Measurements from ENCODE around the gene TXNRD3.

TXNRD3 gene

GRCh38 chr3:126654571-126655383 lies at the start of gene TXNRD3:
Gene TXNRD3, minus strand, starts transcription at chr3:126655124.
- peak; percentile 82 to 84 for DNase-seq

DNA sequence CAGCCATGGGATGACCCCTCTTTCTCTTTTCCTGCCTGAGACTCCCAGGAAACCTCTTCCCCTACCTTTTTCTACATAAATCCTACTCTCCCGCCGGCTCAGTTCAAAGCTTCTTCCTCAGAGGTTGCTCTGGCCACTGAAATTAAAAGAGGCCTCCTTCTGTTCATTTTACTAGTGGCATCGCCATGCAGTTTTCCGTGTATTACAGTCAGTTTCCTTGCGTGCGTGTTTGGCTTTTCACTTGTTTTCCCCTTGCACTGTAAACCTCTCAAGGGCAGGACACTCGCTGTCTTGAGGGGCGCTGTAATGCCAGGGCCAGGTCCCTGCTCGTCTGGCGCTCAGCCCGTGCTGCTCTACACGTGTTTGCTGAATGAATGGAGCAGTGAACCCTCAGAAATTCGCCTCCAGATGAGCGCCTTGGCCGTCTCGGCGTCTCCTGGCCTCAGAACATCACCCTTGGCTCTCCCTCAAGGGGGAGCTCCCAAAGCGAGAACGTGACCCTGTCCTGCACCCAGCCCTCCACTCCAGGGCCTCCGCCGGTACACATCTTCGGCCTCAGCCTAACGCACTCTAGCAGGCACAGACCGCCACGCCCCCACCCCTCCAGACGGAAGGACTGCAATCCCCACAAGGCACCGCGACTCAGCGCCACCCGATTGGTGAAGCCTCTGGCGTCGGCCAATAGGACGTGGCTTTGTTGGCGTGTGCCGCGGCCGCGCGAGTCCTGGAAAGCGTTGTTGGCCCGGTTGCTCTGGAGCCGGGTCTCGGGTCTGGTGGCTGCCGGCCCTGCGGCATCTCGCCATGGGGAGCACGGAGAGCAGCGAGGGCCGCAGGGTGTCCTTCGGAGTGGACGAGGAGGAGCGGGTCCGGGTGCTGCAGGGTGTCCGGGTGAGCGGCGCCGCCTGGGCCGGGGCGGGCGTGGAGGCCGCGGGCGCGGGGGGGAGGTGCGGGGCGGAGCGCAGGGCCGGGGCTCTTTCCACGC lies 48.9 kb upstream of the TXNRD3 start, which contains the start of gene CHCHD6:
Gene CHCHD6 (plus strand): TSS at position 729 of the 982 bp plus-strand sequence. CDS start 73 bp downstream, at position 802.
- peak; percentile 97 to 98 for DNase-seq

- DNase-seq = no peak
Observed at GRCh38 chr3:126699011-126699410, 44.1 kb upstream of the TXNRD3 start.

- no peak for DNase-seq
Observed at GRCh38 chr3:126696701-126697267, 41.9 kb upstream of the TXNRD3 start.

- no peak for DNase-seq
Observed at GRCh38 chr3:126693921-126694320, 39.0 kb upstream of the TXNRD3 start.

DNA sequence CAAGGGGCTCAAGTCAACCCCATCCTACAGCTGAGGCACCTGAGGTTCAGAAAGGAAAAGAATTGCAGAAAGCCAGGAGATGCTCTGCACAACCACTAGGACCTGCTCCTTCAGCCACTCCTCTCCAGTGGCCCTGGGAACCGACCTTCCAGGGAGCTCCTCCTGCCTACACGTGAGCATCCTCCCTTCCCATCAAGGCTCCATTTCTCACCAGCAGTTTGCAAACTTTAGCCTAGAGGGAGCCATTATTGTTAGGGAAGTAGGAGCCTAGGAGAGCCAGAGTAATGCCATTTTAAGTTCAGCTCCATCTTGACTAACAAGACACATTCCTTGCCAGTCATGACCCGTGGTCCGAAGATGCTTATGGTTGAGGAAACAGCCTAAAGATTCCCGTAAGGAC lies 37.9 kb upstream of the TXNRD3 start:
- no peak for DNase-seq

- DNase-seq = no peak
Observed at GRCh38 chr3:126691765-126692164, 36.8 kb upstream of the TXNRD3 start.

DNA sequence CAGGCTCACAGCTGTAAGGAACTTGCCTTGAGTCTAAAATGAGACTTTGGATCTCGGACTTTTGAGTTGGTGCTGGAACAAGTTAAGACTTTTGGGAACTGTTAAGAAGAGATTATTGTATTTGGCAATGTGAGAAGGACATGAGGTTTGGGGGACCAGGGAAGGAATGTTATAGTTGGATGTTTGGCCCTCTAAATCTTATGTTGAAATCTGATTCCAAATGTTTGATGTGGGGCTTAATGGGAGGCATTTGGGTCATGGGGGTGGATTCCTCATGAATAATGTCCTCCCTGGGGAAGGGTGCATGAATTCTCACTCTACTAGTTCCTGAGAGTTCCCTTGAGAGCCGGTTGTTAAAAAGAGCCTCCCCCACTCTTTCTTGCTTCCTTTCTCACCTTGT lies 30.6 kb upstream of the TXNRD3 start:
- DNase-seq = no peak

DNA sequence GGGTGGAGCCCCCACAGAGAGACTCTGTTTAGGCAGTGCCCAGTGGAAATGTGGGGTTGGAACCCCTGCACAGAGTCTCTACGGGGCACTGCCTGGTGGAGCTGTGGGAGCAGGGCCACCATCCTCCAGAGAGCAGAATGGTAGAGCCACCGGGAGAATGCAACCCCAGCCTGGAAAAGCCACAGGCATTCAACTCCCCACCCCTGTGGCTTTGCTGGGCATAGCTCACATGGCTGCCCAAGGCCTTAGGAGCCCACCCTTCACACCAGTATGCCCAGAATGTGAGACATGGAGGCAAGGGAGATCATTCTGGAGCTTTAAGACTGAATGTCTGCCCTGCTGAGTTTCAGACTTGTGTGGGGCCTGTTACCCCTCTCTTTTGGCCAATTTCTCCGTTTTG lies 30.1 kb upstream of the TXNRD3 start:
- no peak for DNase-seq

DNA sequence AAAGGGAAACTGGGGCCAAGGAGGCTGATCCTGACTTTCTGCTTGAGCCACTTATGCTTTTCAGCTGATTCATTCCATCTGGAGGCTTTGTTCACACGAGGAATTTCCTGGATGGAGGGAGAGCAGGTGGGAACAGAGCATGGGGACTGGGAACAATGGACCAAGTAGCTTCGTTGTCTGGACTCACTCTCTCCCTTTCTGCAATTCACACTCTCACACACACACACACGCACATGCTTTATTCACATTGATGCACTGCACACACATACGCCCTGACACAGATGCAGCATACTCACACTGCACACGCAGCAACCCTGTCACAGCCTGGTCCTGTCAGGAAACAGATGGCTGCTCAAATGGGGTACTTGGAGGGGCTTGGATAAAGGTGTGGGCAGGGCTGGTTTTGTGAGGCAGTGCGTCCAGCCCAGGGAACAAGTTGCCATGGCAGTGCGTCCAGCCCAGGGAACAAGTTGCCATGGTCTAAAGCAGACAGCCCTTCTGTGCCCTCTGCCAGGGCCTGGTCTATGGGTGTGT lies 29.4 kb upstream of the TXNRD3 start:
- DNase-seq = no peak

GRCh38 chr3:126683069-126683468 lies 28.1 kb upstream of the TXNRD3 start:
- no peak for DNase-seq

- DNase-seq = no peak
Observed at GRCh38 chr3:126682009-126682408, 27.1 kb upstream of the TXNRD3 start.

DNA sequence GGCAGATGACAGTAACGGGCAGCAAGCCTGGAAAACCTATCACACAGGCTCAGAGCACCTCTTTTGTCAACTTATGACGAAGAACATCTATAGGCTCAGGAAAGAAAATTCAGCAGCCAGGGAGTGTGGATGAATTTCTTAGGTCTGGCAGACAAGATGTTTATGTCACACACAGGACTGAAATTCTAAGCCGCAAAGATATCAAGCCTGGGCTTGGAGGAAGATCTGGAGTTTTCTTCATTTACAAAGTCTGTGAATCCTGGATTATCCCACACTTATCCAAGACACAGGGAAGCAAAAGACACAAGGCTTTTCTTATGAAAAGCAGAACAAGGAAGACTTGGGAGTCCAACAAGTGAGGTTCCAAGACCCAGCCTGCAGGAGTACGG lies 25.7 kb upstream of the TXNRD3 start:
- no peak for DNase-seq

DNA sequence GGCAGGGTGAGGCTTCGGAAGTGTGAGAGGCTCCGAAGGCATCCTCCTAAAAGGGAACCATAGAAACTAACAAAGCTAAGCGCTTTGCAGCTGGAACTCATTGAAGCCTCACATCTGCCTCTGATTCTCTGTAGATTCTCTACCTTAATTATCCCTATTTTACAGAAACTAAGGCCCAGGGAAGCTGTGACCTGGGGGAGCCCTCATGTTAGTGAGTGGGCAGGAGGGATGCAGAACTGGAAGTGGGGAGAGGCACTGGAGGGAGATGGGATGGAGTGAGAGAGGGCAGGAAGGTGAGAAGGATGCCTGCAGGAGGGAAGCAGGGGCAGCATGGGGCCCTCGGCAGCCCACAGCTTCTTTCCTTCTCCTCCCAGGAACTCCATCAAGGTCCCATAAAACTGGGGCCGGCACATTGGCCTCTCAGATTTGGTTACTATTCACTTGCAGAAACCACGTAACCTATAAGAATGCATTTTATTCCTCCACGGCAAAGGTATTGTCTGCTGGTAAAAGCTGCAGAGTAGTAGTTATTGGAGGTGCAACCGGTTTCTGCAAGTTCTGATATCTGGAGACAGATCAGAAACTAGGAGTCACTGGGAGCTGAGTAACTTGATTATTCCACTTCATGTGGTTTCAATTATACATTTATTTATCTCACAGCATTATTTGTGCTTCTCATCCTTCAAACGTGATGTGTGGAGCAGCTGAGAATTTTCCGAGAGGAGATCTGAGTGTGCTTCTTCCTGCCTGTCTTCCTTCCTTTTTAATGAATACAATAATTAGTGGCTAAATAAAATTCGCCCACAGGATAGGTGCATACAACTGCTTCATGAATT lies 25.1 kb upstream of the TXNRD3 start:
- no peak for DNase-seq

DNA sequence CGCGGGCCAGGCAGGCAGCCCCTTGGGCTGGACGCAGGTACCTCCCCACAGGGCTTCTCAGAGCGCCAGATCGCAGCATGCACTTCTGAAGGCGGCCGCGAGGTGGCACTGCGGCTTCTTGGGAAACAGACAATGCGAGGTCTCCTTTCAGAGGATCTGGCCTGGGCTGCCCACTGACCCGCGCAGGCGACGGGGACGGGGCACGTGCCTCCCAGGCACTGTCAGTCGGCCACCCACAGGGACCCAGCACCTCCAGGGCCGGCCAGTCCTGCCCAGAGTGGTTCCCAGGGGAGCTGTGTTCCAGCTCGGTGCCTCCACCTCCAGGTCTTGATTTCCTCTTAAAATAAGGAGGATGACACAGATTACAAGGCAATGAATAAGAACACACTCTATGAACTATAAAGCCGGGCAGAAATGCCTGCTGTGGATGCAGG lies 24.4 kb upstream of the TXNRD3 start:
- peak; percentile 85 to 87 for DNase-seq

DNA sequence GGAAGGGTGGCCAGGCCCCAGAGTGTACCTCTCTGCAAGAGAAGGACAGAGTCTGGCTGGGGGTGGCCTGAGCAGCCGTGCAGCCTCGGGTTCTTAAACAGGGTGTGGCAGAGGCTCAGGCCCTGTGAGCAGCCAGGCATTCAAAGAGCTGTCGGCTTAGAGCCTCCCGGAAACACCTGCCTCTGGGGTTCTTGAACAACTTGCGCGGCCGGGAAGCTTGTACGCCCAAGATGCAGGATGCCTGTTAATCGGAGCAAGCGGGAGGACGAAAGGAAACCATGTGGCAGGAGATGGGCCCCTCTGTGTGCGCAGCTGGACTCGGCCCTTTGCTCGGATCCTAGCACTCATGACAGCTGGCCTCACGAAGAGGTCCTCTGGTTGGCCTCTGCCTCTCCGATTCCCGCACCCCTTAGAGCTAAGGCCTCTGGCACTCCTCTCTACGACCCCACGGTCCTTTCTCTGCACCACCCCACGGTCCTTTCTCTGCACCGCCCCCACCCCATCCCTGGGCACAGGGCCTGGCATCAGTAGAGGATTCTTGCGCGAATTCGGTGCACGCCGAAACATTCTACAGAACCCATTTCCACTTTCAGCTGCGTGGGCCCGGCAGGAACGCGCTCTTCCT lies 23.9 kb upstream of the TXNRD3 start:
- DNase-seq = no peak

DNA sequence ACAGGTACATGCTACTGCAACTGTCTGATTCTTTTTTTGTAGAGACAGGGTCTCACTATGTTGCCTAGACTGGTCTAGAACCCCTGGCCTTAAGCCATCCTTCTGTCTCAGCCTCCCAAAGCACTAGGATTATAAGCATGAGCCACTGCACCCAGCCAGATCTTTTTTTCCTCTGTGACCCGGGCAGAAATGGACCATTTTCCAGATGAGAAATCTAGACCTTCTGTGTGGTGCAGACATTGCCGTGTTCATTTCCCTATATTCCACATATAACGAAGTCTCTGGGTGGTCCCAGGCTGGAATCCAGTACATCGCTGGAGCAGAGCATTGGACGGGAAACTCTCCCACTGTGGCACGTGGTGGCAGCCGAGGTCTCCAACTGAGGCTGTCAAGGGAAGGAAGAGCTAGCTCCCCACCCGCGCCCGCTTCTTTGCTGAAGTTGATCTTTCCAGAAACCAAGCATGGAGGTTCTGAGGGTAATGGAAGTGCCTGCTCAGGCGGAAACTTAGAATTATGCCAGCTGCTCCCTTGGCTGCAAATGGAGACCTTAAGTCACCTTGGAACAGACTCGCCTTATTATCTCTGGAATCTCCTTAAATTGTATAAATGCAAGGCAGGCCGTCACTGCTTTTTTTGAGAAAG lies 23.1 kb upstream of the TXNRD3 start:
- DNase-seq = no peak

GRCh38 chr3:126676919-126677705 lies 22.2 kb upstream of the TXNRD3 start:
- DNase-seq = no peak

DNA sequence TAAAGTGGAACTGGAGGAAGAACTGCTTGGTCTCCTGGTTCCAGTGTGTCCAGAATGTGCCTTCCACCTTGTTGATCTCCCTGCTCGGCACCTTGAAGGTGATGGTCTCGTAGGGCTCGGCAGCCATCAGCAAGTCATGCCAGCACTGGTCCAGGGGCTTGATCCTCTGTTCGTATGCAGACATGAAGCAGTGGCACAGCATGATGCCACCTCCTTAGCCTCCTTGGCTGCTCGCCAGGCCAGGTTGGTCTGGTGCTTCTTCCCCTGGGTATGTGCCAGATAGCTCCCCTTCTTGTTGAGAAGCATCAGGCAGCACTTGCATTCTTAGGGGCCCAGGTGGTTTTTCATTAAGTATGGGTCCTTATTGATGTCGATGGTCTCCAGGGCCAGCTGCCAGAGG lies 17.8 kb upstream of the TXNRD3 start:
- DNase-seq = no peak

DNA sequence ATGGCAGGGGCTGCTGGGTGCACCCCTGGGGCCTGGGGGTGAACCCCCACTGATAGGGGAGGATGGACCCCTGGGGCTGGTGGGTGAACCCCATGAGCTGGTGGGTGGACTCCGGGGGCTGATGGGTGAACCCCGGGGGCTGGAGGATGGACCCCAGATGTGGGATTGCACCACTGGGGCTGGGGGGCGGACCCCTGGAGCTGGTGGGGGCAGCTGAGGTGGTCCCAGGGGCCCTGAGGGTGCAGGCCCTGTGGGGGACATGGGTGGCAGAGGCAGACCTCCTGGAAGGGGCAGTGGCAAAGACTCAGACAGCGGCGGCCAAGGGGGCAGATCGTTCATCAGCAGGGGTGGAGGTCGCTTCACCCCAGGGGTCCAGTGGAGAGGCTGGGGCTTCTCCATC lies 17.4 kb upstream of the TXNRD3 start:
- DNase-seq = no peak

Data from activated CD4-positive, alpha-beta T cell treated with anti-CD3 and anti-CD28 coated beads, Interleukin-2, amount 50 U/mL, for 48 hours (primary cell).